ENCODE measurements around the gene NHSL1.

Gene NHSL1

DNA sequence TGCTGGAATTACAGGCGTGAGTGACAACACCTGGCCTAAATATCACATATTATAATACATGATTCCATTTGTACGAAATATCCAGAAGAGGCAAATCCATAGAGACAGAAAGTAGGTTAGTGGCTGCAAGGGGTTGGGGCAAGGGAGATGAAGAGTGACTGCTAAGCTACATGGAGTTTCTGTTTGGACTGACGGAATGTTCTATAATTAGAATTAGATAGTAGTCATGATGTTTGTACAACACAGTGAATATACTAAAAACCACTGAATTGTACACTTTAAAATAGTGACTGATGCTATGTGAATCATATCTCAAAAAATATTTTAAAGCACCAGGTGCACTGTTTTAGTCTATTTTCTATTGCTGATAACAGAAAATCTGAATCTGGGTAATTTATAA is 99.0 kb downstream of the NHSL1 start:
- no peak for DNase-seq

DNA sequence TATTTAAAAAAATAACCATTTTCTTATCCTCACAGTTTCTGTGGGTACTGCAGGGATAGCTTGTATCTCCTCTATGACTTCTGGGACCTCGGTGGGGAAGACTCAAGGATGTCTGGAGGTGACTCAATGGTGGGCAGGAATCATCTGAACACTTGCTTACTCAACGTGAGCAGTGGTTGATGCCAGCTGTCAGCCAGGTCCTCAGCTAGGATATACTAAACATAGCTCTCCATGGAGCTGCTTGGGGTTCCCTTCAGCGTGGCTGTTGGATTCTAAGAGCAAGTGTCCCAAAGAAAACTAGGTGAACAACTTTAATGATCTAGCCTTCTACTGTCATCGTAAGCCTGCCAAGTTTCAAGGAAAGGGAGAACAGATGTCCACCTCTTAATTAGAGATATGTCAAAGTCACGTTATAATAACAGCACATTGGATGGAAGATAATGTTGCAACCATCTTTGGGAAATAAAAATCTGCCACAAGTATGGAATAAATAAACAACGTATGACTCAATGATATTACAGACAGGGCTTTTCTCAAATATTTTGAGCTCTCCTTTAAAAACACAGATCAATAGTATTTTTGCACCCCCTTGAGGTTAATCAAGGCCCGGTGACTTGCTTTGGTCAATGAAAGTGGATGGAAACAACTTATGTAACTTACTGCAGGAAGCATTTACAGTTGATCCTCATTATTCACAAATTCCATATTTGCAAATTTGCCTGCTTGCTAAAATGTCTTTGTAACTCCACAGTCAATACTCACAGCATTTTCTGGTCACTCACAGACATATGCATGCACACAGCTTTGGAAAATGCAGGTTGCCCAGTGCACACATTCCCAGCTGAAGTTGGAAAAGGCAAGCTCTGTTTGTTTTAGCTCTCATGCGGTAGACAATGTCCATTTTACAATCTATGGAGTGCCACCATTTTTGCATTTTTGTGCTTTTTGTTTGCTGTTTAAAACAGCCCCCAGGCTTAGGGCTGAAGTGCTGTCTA is 101.9 kb downstream of the NHSL1 start:
- DNase-seq, result no peak

DNA sequence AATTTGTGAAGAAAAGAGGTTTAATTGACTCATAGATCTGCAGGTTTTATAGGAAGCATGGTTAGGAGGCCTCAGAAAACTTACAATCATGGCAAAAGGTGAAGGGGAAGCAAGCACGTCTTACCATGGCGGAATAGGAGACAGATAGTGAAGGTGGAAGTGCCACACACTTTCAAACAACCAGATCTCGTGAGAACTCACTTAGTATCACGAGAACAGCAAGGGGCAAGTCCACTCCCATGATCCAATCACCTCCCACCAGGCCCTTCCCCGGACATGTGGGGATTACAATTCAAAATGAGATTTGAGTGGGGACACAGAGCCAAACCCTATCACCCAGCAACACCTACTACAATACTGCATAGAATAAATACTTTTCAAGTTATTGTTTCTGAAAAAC is 102.6 kb downstream of the NHSL1 start:
- no peak for DNase-seq

DNA sequence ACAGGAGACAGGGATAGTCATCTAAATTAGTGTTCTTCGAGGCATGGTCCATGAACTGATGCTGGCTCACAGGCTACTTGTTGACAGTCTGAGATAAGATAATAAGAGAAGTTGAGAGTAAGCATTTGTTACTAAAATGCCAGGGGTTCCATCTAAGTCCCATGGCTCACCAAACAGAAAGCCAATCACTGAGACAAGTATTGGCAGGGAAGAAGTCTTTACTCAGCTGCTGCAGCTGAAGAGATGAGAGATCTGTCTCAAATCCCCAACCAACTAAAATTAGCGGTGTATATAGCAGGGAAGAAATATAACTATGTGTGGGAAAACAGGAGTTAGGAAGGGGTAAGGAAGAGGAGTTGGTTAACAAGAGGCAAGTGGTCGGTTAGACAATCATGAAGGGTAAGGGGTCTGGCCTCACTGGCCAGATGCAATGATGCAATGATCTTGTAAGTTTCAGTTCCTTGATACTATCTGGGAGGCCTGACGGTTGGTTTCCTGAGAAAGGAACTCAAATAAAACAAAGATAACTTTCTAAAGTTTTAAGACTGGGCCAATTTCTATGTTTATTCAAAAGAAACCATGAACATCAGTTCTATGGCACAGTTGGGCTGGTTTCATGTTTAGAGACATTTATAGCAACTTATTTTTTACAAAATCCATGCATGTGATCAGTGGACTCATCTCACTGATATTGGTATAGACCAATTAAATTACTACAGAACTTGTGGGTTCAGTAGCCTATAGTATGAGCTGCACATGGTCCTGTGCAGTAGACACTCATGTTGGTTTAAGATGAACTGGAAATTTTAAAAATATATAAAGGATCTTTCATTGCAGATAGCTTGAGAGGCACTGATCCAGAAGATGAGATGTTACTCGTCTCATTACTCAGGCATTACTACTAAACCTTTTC is 105.2 kb downstream of the NHSL1 start:
- DNase-seq, result no peak

DNA sequence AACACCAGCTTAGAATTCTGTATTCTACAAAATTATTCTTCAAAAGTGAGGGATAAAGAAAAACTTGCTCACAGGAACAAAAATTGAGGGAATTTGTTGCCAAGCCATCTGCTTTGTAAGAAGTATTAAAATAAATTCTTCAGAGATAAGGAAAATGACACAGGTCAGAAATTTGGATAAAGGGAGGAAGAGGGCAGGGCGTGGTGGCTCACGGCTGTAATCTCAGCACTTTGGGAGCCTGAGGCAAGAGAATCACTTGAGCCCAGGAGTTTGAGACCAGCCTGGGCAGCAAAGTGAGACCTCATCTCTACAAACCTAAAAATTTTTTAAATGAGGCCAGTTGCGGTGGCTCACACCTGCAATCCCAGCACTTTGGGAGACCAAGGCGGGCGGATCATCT is 109.7 kb downstream of the NHSL1 start:
- DNase-seq, result no peak

DNA sequence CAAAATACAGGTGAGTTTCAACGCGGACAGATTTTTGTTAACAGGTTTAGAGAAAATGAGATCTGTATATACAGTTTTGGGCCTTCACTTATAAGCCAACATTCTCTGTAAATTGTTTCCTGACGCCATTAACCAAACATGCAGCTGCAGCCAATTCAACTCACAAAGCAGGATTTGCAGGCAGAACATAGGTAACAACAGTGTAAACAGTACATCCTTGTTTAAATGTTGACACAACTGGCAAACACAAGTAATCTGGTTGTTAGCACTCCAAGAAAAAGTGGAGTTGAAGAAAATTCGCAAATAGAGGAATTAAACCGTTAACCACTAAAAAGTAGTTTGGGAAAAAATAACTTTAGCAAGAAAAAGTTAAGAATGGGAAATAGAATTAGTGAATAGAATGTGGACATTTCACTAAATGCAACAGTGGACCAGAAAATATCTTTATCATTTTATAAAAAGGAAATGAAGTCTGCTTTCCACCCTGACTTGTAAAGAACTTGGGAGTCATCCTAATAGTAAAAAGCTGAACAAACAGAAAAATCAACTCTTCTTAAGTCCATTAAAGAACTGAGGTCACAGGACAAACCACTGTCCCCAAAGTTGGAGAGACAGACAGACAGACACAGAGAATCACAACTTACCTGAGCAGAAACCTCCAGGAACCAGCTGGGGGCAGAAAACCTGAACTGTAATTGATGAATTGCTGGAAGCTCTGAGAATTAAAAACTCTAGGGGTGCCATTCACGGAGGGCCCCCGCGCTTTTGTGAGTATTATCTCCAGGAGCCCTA is 111.5 kb downstream of the NHSL1 start:
- DNase-seq, result peak; percentile 67 to 88

DNA sequence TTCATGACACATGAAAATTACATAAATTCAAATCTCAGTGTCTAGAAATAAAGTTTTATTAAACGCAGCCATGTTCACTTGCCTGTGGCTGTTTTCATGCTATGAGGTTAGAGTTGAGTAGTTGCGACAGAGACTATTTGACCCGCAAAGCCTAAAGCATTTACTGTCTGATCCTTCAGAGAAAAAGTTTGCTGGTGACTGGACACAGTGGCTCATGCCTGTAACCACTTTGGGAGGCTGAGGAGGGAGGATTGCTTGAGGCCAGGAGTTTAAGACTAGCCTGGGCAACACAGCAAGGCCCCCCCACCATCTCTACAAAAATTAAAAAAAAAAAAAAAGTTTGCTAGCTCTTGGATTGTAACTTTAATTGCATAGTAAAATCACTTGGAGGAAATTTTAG is 112.4 kb downstream of the NHSL1 start:
- no peak for DNase-seq

DNA sequence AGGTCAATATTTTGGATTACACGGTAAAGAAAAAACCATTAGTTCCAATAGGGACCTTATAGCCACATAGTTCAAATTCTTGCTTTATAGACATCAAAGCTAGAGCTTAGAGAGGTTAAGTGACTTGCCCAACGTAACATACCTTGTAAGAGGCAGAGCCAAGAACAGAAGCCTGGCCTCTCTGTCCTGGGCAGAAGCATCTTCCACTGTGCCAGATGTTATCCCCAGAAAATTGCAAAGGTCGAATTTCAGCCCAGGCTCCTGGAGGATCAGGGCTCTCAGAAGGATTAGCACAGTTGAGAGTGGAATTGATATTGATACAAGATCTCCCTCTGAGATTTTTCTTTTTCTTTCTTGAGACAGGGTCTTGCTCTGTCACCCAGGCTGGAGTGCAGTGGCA is 115.5 kb downstream of the NHSL1 start:
- no peak for DNase-seq

DNA sequence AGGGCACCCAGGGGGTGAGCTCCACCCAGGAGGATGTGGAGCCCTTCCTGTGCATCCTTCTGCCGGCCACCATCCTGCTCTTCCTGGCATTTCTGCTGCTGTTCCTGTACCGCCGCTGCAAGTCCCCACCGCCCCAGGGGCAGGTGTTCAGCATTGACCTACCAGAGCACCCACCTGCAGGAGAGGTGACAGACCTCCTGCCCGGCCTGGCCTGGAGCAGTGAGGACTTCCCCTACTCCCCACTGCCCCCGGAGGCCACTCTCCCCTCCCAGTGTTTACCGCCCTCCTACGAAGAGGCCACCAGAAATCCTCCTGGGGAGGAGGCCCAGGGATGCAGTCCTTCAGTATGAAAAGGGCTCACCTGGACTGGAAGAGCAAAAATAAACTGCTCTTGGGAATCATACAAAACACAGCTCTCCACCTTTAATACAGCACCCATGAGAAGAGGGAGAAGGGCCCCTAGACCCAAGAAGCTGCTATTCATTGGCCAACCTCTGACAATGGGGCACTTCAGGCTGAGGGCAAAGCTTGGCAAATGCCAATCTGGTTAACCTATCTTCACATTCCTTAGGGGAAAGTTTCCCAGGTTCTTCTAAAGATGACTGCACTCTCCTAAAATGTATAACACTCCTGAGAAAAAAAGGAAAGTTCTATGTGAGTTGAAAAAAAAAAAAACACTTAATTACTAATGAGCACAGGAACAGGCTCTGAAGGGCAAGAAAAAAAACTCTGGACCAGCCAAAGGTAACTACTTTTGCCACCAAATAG is 116.6 kb downstream of the NHSL1 start:
- DNase-seq, result no peak

DNA sequence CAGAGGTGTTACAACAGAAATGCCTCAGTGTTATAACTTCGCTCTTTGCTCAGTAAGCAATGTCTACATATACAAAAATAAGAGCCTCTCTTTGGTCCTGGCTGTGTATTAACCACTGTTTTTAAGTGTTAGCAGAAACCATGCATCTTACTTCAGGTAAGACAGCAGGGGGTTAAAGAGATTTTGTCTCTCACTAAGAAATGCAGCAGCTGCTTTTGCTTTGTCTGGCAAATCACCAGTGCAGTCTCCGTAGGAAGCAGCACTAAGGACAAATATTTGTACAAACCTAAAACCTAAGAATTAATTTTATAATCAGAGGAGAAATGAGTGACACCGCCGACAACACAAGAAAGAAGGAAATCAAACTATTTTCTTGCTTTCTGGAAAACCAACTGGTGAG is 120.8 kb downstream of the NHSL1 start:
- no peak for DNase-seq

DNA sequence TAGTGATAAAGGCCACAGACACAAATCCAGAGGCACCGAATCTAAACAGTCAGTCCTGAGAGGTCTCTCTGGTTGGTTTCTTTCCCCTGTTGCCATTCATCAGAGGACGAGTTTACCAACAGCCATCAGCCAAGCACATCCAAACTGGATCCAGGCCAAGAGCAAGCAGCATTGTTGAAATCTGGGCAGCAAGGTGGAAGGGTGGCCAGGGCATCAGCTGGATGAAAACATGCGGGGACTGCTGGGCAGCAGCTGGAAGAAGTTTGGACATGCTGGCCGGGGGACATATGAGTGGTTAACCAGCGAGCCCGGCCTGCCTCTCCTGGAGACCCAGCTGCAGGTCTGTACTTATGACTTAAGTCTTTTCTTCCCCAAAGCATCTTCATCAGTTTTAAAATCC is 121.5 kb downstream of the NHSL1 start, which contains the start of gene SMIM28:
SMIM28 (plus strand) TSS at position 62 of the 400 bp plus-strand sequence; CDS start at position 230, 168 bp downstream.
- DNase-seq, result peak; percentile 61 to 67

DNA sequence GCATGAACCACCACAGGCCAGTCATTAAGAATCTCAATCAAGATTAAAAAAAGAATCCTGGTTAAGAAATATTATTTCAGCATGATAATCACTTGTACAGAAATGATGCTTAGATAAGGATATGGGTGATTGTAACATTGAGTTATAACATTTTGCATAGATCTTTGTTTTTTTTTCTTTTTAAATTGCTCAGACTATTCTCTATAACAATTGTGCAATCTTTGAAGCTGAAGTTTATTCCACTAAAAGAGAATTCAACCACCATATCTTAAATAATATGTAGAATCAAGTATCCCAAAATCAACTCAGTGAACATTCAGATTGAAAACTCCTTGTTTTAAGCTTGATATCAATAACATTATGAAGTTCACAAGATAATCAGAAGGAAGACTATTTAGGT is 122.3 kb downstream of the NHSL1 start:
- no peak for DNase-seq

DNA sequence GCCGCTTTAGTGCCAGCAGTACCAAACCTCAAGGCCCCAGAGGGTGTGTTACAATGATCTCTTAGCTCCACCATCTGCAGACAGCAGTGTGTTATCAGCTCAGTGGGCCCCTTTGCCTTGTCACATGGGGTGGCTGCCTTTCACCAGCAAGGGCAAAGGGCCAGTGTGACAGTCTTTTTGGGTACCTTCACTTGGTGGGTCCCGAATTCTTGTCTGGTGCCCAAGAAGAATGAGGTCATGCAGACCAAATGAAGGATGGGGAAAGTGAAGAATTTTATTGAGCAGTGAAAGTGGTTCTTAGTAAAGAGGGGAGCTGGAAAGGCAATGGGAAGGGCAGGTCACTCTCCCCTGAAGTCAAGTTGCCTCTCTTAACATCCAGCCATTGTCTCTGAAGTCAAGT is 124.5 kb downstream of the NHSL1 start:
- no peak for DNase-seq

DNA sequence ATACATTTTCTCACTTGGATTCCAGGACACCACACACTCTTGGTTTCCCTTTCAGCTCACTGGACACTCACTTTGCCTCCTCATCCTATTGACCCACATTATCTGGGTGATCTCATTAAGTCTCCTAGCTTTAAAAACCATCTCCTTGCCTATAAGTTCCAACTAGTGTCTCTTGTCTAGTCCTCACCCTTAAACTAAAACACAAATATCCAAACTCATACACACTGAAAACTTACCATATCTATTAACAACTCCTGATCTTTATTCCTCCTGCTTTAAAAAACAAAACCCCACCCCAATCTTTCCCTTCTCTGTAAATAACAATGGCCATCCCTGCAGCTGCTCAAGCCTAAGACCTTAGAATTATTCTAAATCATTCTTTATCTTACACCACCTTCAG is 125.1 kb downstream of the NHSL1 start:
- no peak for DNase-seq

DNA sequence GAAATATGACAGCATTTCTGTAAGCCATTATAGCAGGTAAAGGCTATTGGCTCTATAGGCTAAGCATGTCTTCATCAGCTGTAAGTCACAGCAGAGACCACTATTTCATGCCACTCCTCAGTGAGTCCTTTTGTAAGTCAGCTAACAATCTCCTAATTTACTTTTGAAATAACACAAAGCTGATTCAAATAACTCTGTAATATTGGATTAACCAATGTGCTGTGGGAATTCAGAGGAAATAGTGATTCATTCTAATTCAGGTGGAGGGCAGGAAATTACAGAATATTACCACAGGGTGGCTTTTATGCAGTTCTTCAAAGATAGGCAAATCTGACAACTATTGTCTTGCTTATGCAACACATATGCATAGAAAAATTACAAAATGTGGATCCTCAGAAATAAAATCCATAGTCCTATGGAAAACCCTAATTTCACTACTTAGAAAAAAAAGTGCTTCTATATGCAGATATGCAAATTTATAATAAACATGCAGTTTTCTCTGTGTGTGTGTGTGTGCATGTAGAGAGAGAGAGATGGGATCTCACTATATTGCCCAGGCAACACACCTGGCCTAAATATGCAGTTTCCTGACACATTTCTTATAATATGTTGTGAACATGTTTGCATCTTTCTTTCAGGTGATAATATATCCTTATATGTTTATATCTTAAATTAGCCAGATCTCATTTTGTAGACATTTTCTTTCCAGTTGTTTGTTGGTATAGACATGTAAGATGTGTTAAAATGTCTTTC is 126.4 kb downstream of the NHSL1 start:
- no peak for DNase-seq

Measured in NCI-H1930 (cell line).